Dermis blood vessel endothelial cell (primary cell): ENCODE measurements around the gene CCDC180. TPM values are rescaled to one million over a fixed set of nuclear protein-coding genes. Genes with fewer than 3 reads are reported as not detected.
"Not testable (repeated sequence)": the region's sequence is repeated elsewhere in the genome, so short reads cannot be mapped to it uniquely, and the experiment has no call there.

Experiments used
- DNase-seq: peaks from one replicate; pipeline ENCODE4 v3.0.0; 2010
- total RNA-seq: library from RNA; depleted of rRNA; stranded (reverse); fragments of >200 nt; gene quantifications from 2 replicates; pipeline ENCODE4 v1.2.3, GENCODE V29; 2014

Gene CCDC180
- total RNA-seq, 1 donor from 2014 or later = 1.4 TPM

DNA sequence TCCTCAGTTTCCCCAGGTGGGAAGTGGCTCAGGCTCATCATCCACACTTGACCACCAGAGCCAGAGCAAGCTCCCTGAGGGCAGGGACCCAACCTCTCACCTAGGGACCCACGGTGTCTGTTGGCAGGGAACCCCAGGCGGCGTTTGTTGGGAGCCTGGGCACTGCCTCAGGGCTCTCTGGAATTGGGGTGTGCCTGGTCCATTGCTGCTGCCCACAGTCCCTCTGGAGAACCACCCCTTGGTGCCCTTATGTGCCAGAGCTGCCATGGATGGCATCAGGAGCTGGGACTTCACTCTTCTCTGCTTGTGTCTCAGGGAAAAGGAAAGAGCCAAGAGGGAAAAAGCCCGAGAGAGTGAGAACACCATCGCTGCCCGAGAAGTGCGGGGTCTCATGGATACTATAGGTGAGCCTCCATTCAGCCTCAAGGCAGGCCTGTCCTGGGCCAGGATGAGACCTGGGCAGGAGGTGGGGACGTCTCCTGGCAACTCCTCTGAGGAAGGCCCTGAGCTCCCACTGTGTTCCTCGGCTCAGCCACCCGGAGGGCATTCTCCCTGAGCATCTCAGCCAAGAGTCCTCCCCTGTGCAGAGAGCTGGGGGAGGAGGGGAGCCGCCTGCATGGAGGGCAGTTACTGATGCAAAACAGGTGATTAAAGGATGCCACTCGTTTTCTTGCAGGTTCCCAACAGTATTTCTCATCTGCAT is 4.5 kb downstream of the CCDC180 start:
- DNase-seq = no peak

DNA sequence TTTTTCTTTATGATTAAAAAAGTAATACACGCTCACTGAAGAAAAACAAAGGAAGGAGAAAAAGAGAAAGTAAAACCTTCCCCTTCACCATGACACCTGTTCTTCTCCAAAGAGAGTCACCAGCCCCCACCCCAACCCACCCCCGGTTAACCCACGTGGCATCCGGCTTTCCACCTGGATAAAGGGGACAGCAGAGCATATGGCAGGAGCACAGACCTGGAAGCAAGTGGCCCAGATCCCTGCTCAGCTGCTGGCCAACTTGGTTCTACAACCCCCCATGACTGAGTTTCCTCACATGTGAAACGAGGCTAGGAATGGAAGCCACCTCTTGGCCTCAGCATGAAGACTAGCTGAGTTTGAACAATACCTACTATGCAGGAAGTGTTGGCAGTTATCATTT is 5.1 kb downstream of the CCDC180 start:
- no peak for DNase-seq

DNA sequence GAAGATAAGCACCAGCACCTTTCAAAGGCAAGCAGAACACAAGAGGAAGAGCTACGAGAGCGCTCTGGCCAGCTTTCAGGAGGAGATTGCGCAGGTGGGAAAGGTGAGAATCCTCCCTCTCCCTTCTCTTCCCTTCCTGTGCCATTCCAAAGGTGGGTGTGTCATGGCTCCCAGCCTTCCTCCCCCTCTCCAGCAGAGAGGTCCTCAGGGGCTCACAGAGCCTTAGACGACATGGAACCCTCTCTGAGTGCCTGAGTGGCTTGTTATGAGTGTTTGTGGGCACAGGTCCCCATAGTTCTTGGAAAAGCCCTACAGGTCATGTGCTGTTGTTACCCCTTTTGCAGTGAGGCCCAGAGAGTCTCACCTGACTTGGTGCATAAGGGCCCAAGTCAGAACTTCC is 5.8 kb downstream of the CCDC180 start:
- DNase-seq = no peak

DNA sequence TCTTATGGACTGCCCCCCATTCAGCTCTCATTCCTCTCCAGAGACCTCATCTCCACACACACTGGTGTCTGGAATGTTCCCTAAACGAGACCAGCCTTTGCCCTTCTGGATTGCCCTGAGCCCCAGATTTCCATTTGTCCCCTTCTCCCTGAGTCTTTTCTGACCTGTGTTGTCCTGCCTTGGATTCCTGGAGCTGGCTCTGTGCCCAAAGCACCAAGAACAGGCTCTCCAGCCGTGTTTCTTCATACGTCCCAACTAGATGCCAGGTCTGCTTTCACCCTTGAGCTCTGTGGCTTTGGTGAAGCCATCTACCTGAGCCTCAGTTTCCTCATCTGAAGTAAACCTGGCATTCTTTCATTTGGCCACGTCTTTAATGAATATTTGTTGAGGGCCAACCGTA is 6.3 kb downstream of the CCDC180 start:
- no peak for DNase-seq

DNA sequence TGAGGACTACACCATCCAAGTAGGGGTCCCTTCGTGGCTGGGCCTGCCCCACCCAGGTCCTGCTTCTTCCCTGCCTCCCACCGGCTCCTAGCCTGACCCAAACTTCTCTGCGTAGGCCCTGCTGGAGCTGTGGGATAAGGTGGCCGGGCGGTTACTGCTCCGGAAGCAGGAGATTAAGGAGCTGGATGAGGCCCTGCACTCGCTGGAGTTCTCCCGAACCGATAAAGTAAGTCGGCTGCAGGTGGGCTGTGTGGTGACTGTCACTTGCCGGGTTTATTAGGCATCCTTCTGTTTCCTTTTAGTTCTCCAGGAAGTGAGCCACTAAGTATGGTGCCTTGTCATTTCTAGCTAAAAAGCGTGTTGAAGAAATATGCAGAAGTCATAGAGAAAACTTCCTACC is 7.0 kb downstream of the CCDC180 start:
- no peak for DNase-seq

DNA sequence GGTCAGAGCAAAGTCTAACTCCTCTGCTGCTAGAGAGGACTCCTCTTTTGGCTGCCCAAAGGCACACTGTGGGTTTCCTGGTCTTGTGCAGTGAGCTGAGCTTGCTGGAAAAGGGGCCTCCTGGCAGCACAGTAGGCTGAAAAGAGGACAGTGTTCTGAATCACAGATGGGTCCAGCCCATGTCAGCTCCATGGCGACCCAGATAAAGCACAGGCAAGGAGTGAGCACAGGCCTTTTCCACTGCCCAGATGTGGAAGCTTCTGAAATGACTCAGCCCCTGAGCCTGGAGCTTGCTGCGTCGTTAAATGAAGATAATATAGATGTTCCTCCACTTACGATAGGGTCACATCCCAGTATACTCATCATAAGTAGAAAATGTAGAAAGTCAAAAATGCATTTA is 8.1 kb downstream of the CCDC180 start:
- no peak for DNase-seq

DNA sequence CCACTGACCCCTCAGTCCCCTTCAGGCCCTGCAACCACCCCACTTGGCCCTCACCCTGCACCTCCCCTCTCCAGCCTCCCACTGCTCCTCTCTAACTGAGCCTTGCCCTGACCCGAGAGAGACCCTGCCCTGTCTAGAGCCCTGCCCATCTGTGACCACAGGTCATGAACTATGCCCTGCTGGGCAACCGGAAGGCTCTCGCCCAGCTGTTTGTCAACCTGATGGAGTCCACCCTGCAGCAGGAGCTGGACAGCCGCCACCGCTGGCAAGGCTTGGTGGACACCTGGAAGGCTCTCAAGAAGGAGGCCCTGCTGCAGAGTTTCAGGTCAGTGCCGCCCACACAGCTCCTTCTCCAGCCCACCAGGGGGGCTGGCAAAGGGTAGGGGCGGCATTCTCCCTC is 9.4 kb downstream of the CCDC180 start:
- DNase-seq = no peak

DNA sequence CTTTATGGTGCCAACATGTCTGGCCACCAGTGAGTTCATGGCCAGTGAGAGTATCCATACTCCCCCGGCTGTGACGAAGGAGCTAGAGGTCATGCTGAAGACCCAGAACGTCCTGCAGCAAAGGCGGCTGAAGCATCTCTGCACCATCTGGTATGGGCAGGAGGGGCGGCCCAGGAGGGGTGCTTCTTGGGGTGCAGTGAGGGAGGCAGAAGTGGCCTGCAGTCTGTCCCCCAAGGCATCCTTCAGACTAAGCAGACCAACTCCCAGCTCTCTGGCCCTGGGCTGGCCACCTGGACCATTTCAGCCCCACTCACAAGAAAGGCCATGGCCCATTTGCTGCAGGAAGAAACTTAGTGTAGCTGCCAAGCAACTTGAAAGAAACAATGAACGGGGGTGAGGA is 11.0 kb downstream of the CCDC180 start:
- DNase-seq = no peak

DNA sequence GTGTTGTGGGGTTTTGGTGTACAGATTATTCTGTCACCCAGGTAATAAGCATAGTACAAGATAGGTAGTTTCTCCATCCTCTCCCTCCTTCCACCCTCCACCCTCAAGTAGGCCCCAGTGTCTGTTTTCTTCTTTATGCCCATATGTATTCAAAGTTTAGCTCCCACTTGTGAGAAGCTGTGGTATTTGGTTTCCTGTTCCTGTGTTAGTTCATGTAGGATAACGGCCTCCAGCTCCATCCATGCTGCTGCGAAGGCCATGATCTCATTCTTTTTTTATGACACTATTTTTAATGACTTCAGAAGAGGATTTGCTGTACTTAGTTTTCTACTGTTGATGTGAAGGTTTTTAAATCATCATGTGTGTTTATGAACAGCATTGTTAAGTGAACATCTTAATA is 11.9 kb downstream of the CCDC180 start:
- DNase-seq = no peak

DNA sequence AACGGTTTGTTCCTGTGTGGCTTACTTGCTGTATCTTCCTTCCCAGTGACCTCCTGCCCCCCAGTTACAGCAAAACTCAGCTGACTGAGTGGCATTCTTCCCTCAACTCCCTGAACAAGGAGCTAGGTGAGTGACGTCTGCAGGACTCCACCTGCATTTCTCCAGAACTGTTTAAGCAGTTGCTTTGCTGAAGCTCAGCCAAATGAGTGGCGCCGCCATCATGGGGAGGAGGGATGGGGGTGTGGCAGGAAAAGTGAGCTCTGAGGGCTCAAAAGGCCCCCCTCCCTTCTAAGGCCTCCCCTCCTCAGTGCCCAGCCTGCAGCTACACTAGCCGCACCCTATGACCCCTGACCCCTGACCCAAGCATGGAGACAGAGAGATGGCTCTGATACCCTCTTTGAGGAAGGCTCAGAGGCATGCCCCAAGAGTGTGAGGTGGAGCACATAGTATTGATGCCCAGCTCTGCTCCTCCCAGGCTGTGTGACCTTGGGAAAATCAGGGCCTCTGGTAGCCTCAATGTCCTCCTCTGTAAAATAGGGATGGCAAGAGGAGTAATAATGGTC is 12.7 kb downstream of the CCDC180 start:
- DNase-seq = no peak

DNA sequence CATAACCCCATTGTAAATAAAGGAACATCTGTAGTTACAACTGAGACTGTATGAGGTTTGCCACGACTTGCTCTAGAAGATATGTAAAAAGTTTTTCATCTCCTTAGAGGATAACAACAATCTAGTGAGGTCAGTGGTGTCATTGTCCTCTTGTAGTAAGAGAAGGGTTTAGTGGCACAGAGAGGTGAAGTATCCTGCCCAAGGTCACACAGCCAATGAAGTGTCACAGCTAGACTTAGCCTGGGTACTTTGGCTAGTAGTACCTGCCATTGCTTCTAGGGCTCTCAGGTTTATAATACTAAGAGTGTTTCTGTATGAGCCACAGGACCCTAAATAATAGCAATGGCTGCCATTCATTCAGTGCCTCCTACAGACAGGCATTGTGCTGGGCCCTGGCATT is 13.8 kb downstream of the CCDC180 start:
- no peak for DNase-seq

DNA sequence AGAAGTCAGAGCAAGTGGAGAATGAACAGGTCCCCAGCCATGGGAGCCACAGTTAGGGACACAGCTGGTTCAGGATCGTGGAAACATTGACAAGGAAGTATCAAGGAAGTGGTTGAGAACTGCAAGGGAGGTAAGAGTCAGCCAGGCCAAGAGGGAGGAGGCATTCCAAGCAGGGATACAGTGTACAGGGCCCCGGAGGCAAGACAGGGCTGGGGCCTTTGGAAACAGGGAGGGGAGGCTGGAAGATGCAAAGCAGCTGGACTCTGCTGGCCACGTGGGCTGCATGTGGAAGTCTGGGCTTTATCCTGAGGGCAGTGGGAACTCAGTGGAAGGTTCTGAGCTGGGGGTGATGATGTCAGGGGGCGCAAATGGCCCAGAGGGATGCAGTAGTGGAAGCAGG is 14.2 kb downstream of the CCDC180 start:
- no peak for DNase-seq

DNA sequence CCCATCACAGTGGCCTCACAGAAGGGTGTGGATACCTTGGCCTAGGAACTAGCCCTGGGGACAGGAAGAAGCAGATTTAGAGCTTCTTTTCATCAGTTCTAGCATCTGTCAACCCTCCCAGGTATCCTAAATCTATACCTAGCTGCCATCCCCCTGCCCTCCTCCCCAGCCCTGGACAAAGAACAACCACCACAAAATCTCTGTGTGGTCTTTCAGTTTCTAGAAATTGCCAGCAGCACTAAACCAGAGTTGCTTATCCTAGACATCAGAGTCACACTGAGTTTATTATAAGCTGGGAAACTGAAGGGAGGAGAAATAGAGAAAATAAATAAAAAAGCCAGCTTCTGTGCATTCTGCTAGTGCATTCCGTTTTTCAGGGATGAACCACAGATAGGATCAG is 14.6 kb downstream of the CCDC180 start:
- DNase-seq = no peak

DNA sequence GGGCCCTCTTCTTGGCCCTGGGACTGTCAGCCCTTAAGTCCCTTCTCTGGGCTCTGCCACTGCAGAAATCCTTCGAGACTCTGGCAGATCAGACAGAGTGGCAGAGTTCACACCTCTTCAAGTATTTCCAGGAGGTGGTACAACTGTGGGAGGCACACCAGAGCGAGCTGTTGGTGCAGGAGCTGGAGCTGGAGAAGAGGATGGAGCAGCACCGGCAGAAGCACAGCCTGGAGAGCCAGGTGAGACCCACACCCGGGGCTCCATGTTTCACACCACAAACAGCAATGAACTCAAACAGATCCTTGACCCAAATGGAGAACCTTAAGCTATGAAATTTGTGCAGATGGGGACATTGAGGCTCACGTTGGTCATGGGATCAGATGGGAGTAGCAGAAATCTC is 17.5 kb downstream of the CCDC180 start:
- no peak for DNase-seq

DNA sequence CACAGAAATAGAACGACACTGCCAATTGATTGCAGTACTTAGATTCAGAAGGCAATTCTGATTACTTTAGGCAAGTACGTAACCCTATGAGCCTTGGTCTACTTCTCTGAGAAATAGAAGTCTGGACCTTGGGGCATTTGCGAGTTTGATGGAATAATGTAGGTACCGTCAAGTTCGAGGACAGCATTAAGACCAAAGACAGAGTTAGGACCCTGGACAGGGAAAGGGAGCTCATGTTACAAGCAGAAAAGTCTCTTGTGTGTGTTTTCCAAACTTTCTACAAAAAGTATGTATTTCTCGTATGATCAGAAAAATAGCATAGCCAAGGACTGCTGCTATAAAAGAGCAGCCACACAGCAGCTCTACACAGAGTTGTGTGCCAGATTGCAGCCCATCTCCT is 20.1 kb downstream of the CCDC180 start:
- no peak for DNase-seq

DNA sequence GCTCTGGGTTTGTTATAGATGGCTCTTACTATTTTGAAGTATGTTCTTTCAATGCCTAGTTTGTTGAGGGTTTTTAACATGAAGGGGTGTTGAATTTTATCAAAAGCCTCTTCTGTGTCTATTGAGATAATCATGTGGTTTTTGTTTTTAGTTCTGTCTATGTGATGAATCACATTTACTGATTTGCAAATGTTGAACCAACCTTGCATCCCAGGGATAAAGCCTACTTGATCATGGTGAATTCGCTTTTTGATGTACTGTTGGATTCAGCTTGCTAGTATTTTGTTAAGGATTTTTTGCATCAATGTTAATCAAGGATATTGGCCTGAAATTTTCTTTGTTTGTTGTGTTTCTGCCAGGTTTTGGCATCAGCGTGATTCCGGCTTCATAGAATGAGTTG is 25.5 kb downstream of the CCDC180 start:
- DNase-seq = no peak

DNA sequence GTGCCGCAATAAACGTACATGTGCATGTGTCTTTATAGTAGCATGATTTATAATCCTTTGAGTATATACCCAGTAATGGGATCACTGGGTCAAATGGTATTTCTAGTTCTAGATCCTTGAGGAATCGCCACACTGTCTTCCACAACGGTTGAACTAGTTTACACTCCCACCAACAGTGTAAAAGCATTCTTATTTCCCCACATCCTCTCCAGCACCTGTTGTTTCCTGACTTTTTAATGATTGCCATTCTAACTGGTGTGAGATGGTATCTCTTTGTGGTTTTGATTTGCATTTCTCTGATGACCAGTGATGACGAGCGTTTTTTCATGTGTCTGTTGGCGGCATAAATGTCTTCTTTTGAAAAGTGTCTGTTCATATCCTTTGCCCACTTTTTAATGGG is 28.2 kb downstream of the CCDC180 start:
- DNase-seq = not testable (repeated sequence)

DNA sequence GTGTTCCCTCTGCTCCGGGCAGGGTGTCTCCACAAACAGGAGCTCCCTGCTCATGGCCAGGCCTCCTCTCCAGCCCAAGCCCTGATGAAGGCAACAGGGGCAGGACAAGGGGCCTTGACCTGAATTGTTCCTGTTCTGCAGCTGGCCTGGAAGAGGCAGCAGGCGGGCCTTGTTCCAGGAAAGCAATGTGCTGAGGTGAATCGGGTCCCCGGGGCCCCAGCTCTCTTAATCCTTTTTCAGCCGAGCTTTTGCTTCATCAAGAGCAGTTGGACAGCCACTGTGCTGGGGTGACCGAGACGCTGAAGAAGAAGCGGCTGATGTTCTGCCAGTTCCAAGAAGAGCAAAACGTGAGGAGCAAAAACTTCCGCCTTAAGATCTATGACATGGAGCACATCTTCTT is 41.4 kb downstream of the CCDC180 start:
- no peak for DNase-seq

DNA sequence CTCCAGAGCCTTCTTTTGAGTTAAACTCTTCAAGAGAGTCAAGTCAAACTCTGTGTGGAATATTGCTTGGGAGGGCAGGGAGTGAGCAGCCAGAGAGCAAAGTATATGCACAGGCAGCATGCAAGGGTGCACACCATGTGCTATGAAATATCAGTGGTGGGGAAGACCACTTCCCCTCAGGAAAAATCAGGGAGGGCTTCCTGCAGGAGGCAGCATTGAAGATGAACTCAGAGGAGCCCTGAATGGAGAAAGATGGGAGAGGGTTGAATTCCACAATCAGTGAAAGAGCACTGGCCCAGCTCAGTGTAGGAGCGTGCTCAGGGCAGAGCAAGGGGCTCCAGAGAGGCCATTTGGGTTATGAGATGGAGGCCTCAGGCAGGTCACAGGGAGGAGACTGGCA is 41.9 kb downstream of the CCDC180 start:
- DNase-seq = no peak

DNA sequence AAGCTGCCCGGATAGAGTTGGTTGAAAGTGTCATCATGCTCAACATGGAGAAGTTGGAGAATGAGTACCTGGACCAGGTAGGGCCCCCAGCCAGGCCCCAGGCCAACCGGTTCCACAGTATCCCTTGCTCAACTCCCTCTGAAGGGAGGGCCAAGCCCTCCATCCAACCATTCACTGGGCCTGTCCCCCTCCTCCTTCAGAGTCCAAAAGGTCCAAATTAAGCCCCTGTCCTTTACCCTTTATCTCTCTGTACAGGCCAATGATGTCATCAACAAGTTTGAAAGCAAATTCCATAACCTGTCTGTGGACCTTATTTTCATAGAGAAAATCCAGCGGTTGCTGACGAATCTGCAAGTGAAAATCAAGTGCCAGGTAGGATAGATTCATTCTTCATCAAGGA is 47.2 kb downstream of the CCDC180 start:
- DNase-seq = no peak

DNA sequence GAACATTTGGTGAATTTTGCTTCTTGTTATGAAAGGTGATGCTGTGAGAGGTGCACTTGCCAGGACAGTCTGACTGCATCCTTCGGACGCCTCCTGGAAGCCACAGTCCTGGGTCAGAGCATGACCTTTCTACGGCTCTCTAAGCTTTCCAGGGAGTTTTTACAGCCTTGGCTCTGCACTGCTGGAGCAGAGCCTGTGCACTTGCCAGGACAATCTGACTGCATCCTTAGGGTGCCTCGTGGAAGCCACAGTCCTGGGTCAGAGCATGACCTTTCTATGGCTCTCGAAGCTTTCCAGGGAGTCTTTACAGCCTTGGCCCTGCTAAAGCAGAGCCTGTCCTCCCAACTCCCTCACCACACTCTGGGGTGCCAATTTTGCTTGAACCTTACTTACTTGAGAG is 49.6 kb downstream of the CCDC180 start:
- no peak for DNase-seq
